Measurements from ENCODE around the gene COL24A1. TPM values are rescaled to one million over a fixed set of nuclear protein-coding genes. Genes with fewer than 3 reads are reported as not detected.
A peak's percentile ranks its signal among the peaks of the same experiment; 100 is the strongest.
"Not testable (repeated sequence)": the region's sequence is repeated elsewhere in the genome, so short reads cannot be mapped to it uniquely, and the experiment has no call there.

The COL24A1 gene
- total RNA-seq, 1 donor from 2014 or later = not detected

GRCh38 chr1:86138746-86139145 lies 17.8 kb downstream of the COL24A1 start:
- no peak for DNase-seq
- intact Hi-C loops (cut with micrococcal nuclease) = no loop called here
- Mint-ChIP-seq H3K4me1 (no peaks in the 10 kb centered on the region), H3K27ac (no peak overlapping the region), H3K9me3 (no peaks in the 10 kb centered on the region), H3K4me3 (no peak overlapping the region), H3K27me3 (no peaks in the 10 kb centered on the region), H3K36me3 (ENCODE audit: low read depth) (no peaks in the 10 kb centered on the region)

- Mint-ChIP-seq H3K36me3 (ENCODE audit: low read depth) (no peaks in the 10 kb centered on the region), H3K4me3 (no peak overlapping the region), H3K9me3 (no peaks in the 10 kb centered on the region), H3K4me1 (no peaks in the 10 kb centered on the region), H3K27me3 (no peaks in the 10 kb centered on the region), H3K27ac (no peak overlapping the region)
- intact Hi-C loops (cut with micrococcal nuclease) = no loop called here
- no peak for DNase-seq
These were observed 19.1 kb downstream of the COL24A1 start for GRCh38 chr1:86137436-86137835.

GRCh38 chr1:86119214-86119764 lies 37.3 kb downstream of the COL24A1 start:
- Mint-ChIP-seq H3K4me3 (peak overlapping the region; percentile 3), H3K9me3 (peaks cover 5% of the 10 kb centered on the region), H3K27me3 (no peaks in the 10 kb centered on the region), H3K36me3 (ENCODE audit: low read depth) (no peaks in the 10 kb centered on the region), H3K4me1 (peaks cover 9% of the 10 kb centered on the region), H3K27ac (peak overlapping the region; percentile 6)
- no peak for DNase-seq
- intact Hi-C loops (cut with micrococcal nuclease) = no loop called here

- DNase-seq = no peak
- peaks cover 5% of the 10 kb centered on the region for H3K9me3 Mint-ChIP-seq
- intact Hi-C loops (cut with micrococcal nuclease) = no loop called here
- no peak overlapping the region for H3K4me3 Mint-ChIP-seq
- H3K27me3 Mint-ChIP-seq = no peaks in the 10 kb centered on the region
- peaks cover 9% of the 10 kb centered on the region for H3K4me1 Mint-ChIP-seq
- no peaks in the 10 kb centered on the region for H3K36me3 Mint-ChIP-seq (ENCODE audit: low read depth)
- no peak overlapping the region for H3K27ac Mint-ChIP-seq
These were observed 41.7 kb downstream of the COL24A1 start for GRCh38 chr1:86114816-86115400.

- Mint-ChIP-seq H3K27ac (no peak overlapping the region), H3K36me3 (ENCODE audit: low read depth) (no peaks in the 10 kb centered on the region), H3K9me3 (peaks cover 1% of the 10 kb centered on the region), H3K4me3 (no peak overlapping the region), H3K4me1 (peaks cover 7% of the 10 kb centered on the region), H3K27me3 (no peaks in the 10 kb centered on the region)
- intact Hi-C loops (cut with micrococcal nuclease) = no loop called here
- no peak for DNase-seq
These were observed 42.3 kb downstream of the COL24A1 start for GRCh38 chr1:86114236-86114635.

- intact Hi-C loops (cut with micrococcal nuclease); H3K27me3 Mint-ChIP-seq; DNase-seq: not testable (repeated sequence)
These were observed 45.0 kb downstream of the COL24A1 start for GRCh38 chr1:86111590-86111989.

GRCh38 chr1:86110451-86111129 lies 46.0 kb downstream of the COL24A1 start:
- H3K9me3 Mint-ChIP-seq = no peaks in the 10 kb centered on the region

More at GRCh38 chr1:86111590-86111989, 45.0 kb downstream of the COL24A1 start:
- H3K4me1 Mint-ChIP-seq; H3K9me3 Mint-ChIP-seq; H3K36me3 Mint-ChIP-seq (ENCODE audit: low read depth); H3K27ac Mint-ChIP-seq; H3K4me3 Mint-ChIP-seq: not testable (repeated sequence)

GRCh38 chr1:86105533-86105866 lies 51.1 kb downstream of the COL24A1 start:
- Mint-ChIP-seq H3K36me3 (ENCODE audit: low read depth) (no peaks in the 10 kb centered on the region), H3K4me3 (no peak overlapping the region), H3K9me3 (no peaks in the 10 kb centered on the region), H3K4me1 (no peaks in the 10 kb centered on the region), H3K27me3 (no peaks in the 10 kb centered on the region), H3K27ac (no peak overlapping the region)
- intact Hi-C loops (cut with micrococcal nuclease) = no loop called here
- no peak for DNase-seq

More at GRCh38 chr1:86110451-86111129, 46.0 kb downstream of the COL24A1 start:
- Mint-ChIP-seq H3K4me3 (no peak overlapping the region), H3K27ac (no peak overlapping the region), H3K36me3 (ENCODE audit: low read depth) (no peaks in the 10 kb centered on the region), H3K27me3 (no peaks in the 10 kb centered on the region), H3K4me1 (no peaks in the 10 kb centered on the region)
- intact Hi-C loops (cut with micrococcal nuclease) = no loop called here
- no peak for DNase-seq

- no peak for DNase-seq
- Mint-ChIP-seq H3K36me3 (ENCODE audit: low read depth) (no peaks in the 10 kb centered on the region), H3K4me3 (no peak overlapping the region), H3K27ac (no peak overlapping the region), H3K27me3 (no peaks in the 10 kb centered on the region), H3K4me1 (no peaks in the 10 kb centered on the region), H3K9me3 (no peaks in the 10 kb centered on the region)
- intact Hi-C loops (cut with micrococcal nuclease) = no loop called here
These were observed 51.7 kb downstream of the COL24A1 start for GRCh38 chr1:86104606-86105532.

- Mint-ChIP-seq H3K27ac (no peak overlapping the region), H3K4me3 (no peak overlapping the region), H3K36me3 (ENCODE audit: low read depth) (no peaks in the 10 kb centered on the region), H3K27me3 (no peaks in the 10 kb centered on the region), H3K9me3 (no peaks in the 10 kb centered on the region), H3K4me1 (no peaks in the 10 kb centered on the region)
- intact Hi-C loops (cut with micrococcal nuclease) = no loop called here
- no peak for DNase-seq
These were observed 55.0 kb downstream of the COL24A1 start for GRCh38 chr1:86101616-86102015.

- Mint-ChIP-seq H3K4me1 (no peaks in the 10 kb centered on the region), H3K36me3 (ENCODE audit: low read depth) (no peaks in the 10 kb centered on the region), H3K4me3 (no peak overlapping the region), H3K27ac (no peak overlapping the region), H3K27me3 (no peaks in the 10 kb centered on the region), H3K9me3 (no peaks in the 10 kb centered on the region)
- intact Hi-C loops (cut with micrococcal nuclease) = no loop called here
- no peak for DNase-seq
These were observed 56.2 kb downstream of the COL24A1 start for GRCh38 chr1:86100401-86100800.

GRCh38 chr1:86089765-86090164 lies 66.8 kb downstream of the COL24A1 start:
- no peaks in the 10 kb centered on the region for H3K9me3 Mint-ChIP-seq

GRCh38 chr1:86085741-86086409 lies 70.7 kb downstream of the COL24A1 start:
- Mint-ChIP-seq H3K9me3 (no peaks in the 10 kb centered on the region), H3K27ac (no peak overlapping the region), H3K36me3 (ENCODE audit: low read depth) (no peaks in the 10 kb centered on the region), H3K27me3 (no peaks in the 10 kb centered on the region), H3K4me1 (peaks cover 2% of the 10 kb centered on the region), H3K4me3 (peak overlapping the region; percentile 35)
- intact Hi-C loops (cut with micrococcal nuclease) = no loop called here
- DNase-seq = no peak

More at GRCh38 chr1:86089765-86090164, 66.8 kb downstream of the COL24A1 start:
- no peak for DNase-seq
- no peaks in the 10 kb centered on the region for H3K27me3 Mint-ChIP-seq
- H3K27ac Mint-ChIP-seq = no peak overlapping the region
- no peak overlapping the region for H3K4me3 Mint-ChIP-seq
- no peaks in the 10 kb centered on the region for H3K36me3 Mint-ChIP-seq (ENCODE audit: low read depth)
- H3K4me1 Mint-ChIP-seq = peaks cover 2% of the 10 kb centered on the region
- intact Hi-C loops (cut with micrococcal nuclease) = no loop called here

Measured in activated CD4-positive, alpha-beta T cell treated with anti-CD3 and anti-CD28 coated beads, Interleukin-2, amount 10 ng/mL, durations not matched to agents 24 days and 14 days (primary cell).